ENCODE measurements around the gene MIA3. TPM values are rescaled to one million over a fixed set of nuclear protein-coding genes. Genes with fewer than 3 reads are reported as not detected.
A peak's percentile ranks its signal among the peaks of the same experiment; 100 is the strongest.

The MIA3 gene
- total and polyA plus RNA-seq, 9 of the 15 experiments (the other 6 are each of a cell fraction or from before 2014, with no cell fraction given): 21.6 to 89.4 (median 40.8) TPM

- TF ChIP-seq TSHZ1 (CRISPR knock-in tag; IDR thresholded peaks at IDR 0.05) (no peak), COPS2 (conservative IDR thresholded peaks at IDR 0.05) (no peak), CBX3 (IDR thresholded peaks at IDR 0.05; ENCODE audit: borderline replicate concordance in 1 of 2, low read length in 2 of 2) (no peak), KLF13 (tag; IDR thresholded peaks at IDR 0.05; ENCODE audit: borderline replicate concordance, low read depth) (0 out of 2 replicates have a peak, but pooled peaks have one; percentile 16), ZNF124 (CRISPR knock-in tag; IDR thresholded peaks at IDR 0.05) (no peak), SMAD4 (CRISPR knock-in tag; conservative IDR thresholded peaks at IDR 0.05) (no peak), SIX5 (IDR thresholded peaks at IDR 0.05; ENCODE audit: borderline replicate concordance in 1 of 2, insufficient read depth in 1 of 2, low read depth in 1 of 2, low read length in 2 of 2) (0 out of 4 replicates have a peak, but pooled peaks of 1 of the 2 experiments have one; percentile 4), MBD1 (CRISPR knock-in tag; IDR thresholded peaks at IDR 0.05) (no peak), HDAC1 (IDR thresholded peaks at IDR 0.05) (peak in 1 of 2 experiments; percentile 55; a peak in 2 of 4 replicates), MYNN (IDR thresholded peaks at IDR 0.05) (peak; percentile 61; the same call in 1 of the 2 replicates), MYNN (CRISPR knock-in tag; IDR thresholded peaks at IDR 0.05) (no peak), ID3 (CRISPR knock-in tag; IDR thresholded peaks at IDR 0.05) (no peak), ID3 (tag; IDR thresholded peaks at IDR 0.05) (no peak), HNRNPLL (IDR thresholded peaks at IDR 0.05; ENCODE audit: low read depth, low read length, poor library complexity, severe bottlenecking) (no peak), NR2C1 (IDR thresholded peaks at IDR 0.05) (no peak), NR2C1 (tag; IDR thresholded peaks at IDR 0.05) (no peak), ZNF184 (CRISPR knock-in tag; IDR thresholded peaks at IDR 0.05) (no peak), BDP1 (IDR thresholded peaks at IDR 0.05; ENCODE audit: insufficient read depth, insufficient read length) (no peak), HINFP (tag; conservative IDR thresholded peaks at IDR 0.05; ENCODE audit: low read depth) (no peak), ETV6 (IDR thresholded peaks at IDR 0.05; ENCODE audit: borderline replicate concordance in 1 of 2, low read depth in 2 of 2, low read length in 1 of 2) (no peak; a peak in 1 of 4 replicates), ETV6 (CRISPR knock-in tag; IDR thresholded peaks at IDR 0.05; ENCODE audit: borderline replicate concordance) (no peak)
Observed at GRCh38 chr1:222713091-222713961, 95.4 kb downstream of the MIA3 start (continued).
